ENCODE results near the gene CAPSL. TPM values are rescaled to one million over a fixed set of nuclear protein-coding genes. Genes with fewer than 3 reads are reported as not detected.

CAPSL gene
- total and polyA plus RNA-seq, 9 of the 15 experiments (the other 6 are each of a cell fraction or from before 2014, with no cell fraction given) = not detected

- no peak for DNase-seq (ENCODE audit: extremely low read depth in 1 of 4, low spot score in 3 of 4)
- no peaks in the 10 kb centered on the region for H3K79me2 ChIP-seq (ENCODE audit: control insufficient read depth, insufficient read depth, low read length)
- intact Hi-C loops (cut with micrococcal nuclease) = no loop called here
- H3K9me1 ChIP-seq (ENCODE audit: control insufficient read depth, insufficient read depth, low read length) = no peaks in the 10 kb centered on the region
- no peak overlapping the region for H3K4me2 ChIP-seq (ENCODE audit: insufficient read depth, low read length)
- H3K9ac ChIP-seq (ENCODE audit: insufficient read depth in 1 of 2, low read depth in 2 of 2, low read length in 2 of 2) = no peak overlapping the region
- H3K36me3 ChIP-seq (ENCODE audit: control insufficient read depth, insufficient read depth, low read length) = no peaks in the 10 kb centered on the region
- no peaks in the 10 kb centered on the region for H4K20me1 ChIP-seq (replicated peaks; ENCODE audit: control insufficient read depth, insufficient read depth, low read length)
- no peak overlapping the region for H2AFZ ChIP-seq (ENCODE audit: low read depth, low read length)
- no peak for ATAC-seq
- CTCF ChIA-PET (ENCODE audit: low intra/inter-chr PET ratio) = no interaction called here
- 0% methylated on average over 1 of the region's 1 CpG for WGBS (ENCODE audit: insufficient coverage, low coverage, missing lambda C conversion rate)
- H3K4me1 ChIP-seq (replicated peaks in 1 of 2; ENCODE audit: control insufficient read depth in 2 of 2, insufficient read depth in 2 of 2, low read length in 2 of 2) = no peaks in the 10 kb centered on the region
- no peaks in the 10 kb centered on the region for H3K9me3 ChIP-seq (replicated peaks; ENCODE audit: control insufficient read depth, insufficient read depth, low read depth, low read length)
- BruUV-seq (replicated peaks) = no TSS peak
- peaks cover 0 to 4% of the 10 kb centered on the region in 2 experiments; a peak in 1 of 5 replicates for H3K27me3 ChIP-seq (ENCODE audit: control insufficient read depth in 2 of 2, insufficient read depth in 2 of 2, low read length in 2 of 2)
- in situ Hi-C loops (cut with MboI) = no loop called here
- H3K4me3 ChIP-seq = no peak overlapping the region
- no peak for FAIRE-seq
- TF ChIP-seq OTX1 (CRISPR knock-in tag; IDR thresholded peaks at IDR 0.05) (no peak), ZNF444 (CRISPR knock-in tag; IDR thresholded peaks at IDR 0.05) (no peak), NR2C1 (IDR thresholded peaks at IDR 0.05) (no peak), NR2C1 (tag; IDR thresholded peaks at IDR 0.05) (no peak), SOX6 (IDR thresholded peaks at IDR 0.05) (no peak), FUS (optimal IDR thresholded peaks at IDR 0.05; ENCODE audit: low read depth, low read length) (no peak), ZNF436 (CRISPR knock-in tag; IDR thresholded peaks at IDR 0.05) (no peak), SAFB (IDR thresholded peaks at IDR 0.05; ENCODE audit: borderline replicate concordance, low read depth, low read length) (no peak), TSC22D4 (tag; IDR thresholded peaks at IDR 0.05) (no peak), MITF (IDR thresholded peaks at IDR 0.05) (no peak), ZNF668 (CRISPR knock-in tag; IDR thresholded peaks at IDR 0.05) (no peak), NFATC3 (IDR thresholded peaks at IDR 0.05) (no peak), ZNF766 (CRISPR knock-in tag; conservative IDR thresholded peaks at IDR 0.05) (no peak), MYBL2 (IDR thresholded peaks at IDR 0.05; ENCODE audit: low read depth) (no peak), MYBL2 (CRISPR knock-in tag; IDR thresholded peaks at IDR 0.05; ENCODE audit: borderline replicate concordance) (no peak), MEF2A (IDR thresholded peaks at IDR 0.05; ENCODE audit: control insufficient read depth, low read depth, low read length) (no peak), GABPB1 (CRISPR knock-in tag; IDR thresholded peaks at IDR 0.05) (no peak), TFAM (CRISPR knock-in tag; conservative IDR thresholded peaks at IDR 0.05) (no peak), CGGBP1 (CRISPR knock-in tag; IDR thresholded peaks at IDR 0.05) (no peak), CCAR2 (IDR thresholded peaks at IDR 0.05; ENCODE audit: low read depth, low read length) (no peak)
- no peak overlapping the region for H3K27ac ChIP-seq (ENCODE audit: extremely low read depth, low read depth, low read length)
- POLR2A ChIA-PET = no interaction called here
These were observed 18.0 kb upstream of the CAPSL start for GRCh38 chr5:35956429-35956828.
